Measurements from ENCODE around the gene SLC25A45.

The SLC25A45 gene

DNA sequence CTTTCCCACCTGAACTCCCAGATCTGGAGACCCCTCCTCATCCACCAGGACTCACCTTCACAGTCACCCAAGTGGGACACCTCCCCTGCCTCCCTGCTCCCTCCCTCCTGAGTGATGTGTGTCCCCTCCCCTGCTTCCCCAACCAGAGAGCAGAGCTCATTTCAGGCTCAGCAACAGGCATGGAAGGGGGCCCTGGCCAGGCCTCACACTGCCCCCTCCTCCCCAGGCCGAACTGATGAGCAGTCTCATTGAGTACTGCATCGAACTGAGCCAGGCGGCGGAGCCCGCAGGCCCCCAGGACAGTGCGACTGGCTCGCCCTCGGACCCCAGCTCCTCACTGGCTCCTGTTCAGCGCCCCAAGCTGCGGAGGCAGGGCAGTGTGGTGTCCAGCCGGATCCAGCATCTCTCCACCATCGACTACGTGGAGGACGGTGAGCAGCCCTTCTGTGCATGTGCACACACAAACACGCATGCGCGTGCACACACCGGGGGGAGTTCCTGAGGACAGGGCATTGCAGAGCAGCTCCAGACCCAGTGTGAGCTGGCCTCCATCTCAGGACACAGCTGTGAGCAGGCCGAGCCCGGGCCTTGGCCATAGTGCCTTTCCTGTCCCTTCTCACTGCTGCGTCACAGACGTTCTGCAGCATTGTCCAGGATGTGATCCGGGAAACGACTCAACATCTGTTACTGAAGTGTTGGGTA lies 22.3 kb upstream of the SLC25A45 start:
- no peak for DNase-seq (ENCODE audit: low read depth in 2 of 3, low spot score in 2 of 3)

DNA sequence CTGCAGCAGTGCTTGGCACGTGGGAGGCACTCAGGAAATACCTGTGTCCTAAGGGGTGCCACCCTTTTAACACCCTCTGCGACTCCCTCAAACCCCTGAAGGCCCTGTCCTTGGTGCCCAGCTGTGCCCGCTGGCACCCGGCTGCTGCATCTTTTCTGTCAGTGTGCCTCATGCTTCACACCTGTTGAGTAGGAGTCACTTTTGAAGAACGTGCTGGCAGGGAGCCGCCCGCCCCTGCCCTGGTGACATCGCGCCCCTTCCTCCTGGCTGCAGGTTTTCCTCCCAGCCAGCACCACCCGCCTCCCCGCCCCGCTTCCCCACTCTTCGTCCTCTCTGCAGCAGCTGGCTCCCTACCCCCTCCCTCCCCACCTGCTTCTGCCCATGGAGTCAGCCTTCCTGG lies 21.8 kb upstream of the SLC25A45 start:
- DNase-seq (ENCODE audit: low read depth in 2 of 3, low spot score in 2 of 3) = no peak

DNA sequence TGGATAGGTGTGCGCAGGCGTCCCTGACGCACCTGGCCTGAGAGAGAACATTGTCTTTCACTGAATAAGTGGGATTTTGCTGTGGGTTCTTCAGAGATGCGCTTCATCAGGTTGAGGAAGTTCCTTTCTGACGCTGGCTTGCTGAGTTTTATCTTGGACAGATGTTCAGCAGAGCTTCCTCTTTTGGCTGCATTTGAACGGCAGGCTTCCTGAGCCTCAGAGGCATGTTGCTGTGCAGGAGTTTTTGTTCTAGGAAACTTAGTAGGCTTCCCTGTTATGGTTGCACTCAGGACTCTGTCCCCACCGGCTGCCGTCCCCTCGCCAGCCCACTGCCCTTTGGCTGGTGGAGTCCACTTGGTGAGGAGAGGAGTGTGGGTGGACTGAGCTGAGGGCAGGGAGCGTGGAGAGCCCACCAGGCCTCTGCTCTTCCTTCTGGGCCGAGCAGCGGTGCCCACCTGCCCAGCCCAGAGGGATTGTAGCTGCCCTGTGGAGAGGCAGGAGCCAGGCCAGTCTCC lies 21.2 kb upstream of the SLC25A45 start:
- DNase-seq (ENCODE audit: low read depth in 2 of 3, low spot score in 2 of 3) = no peak

GRCh38 chr11:65402790-65403189 lies 20.3 kb upstream of the SLC25A45 start:
- no peak for DNase-seq (ENCODE audit: low read depth in 2 of 3, low spot score in 2 of 3)

- no peak for DNase-seq (ENCODE audit: low read depth in 2 of 3, low spot score in 2 of 3)
Measured at GRCh38 chr11:65401803-65402248, 19.4 kb upstream of the SLC25A45 start.

DNA sequence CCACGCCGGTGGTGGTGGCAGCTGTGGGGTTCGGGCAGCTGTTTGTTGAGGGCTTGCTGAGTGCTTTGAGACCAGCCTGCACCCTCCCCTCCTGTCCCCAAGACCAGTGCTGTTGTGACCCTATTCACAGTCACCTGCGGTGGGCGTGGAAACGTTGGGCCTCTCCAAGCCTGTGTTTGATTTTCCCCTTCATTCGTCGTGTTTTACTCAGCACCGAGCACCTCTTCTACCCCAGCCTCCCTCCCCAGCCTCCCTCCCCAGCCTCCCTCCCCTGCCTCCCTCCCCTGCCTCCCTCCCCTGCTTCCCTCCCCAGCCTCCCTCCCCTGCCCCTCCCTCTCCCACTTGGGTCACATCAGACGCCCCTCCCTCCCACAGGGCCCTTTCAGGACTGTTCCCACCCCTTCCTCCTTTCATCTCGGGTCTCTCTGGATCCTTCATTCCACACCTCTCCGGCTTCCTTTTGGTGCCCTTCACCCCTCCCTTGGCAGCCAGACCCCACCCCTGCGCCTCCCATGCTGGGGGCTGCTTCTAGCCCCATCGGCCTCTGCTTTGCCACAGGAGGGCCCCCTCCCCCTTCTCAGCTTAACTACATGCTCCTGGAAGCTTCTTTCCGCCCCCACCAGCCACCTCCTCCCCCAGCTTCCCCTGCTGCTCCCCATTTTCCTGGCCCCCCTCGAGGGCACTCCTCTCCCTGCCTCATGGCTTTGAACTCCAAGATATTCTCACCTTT lies 18.8 kb upstream of the SLC25A45 start:
- DNase-seq (ENCODE audit: low read depth in 2 of 3, low spot score in 2 of 3) = no peak

DNA sequence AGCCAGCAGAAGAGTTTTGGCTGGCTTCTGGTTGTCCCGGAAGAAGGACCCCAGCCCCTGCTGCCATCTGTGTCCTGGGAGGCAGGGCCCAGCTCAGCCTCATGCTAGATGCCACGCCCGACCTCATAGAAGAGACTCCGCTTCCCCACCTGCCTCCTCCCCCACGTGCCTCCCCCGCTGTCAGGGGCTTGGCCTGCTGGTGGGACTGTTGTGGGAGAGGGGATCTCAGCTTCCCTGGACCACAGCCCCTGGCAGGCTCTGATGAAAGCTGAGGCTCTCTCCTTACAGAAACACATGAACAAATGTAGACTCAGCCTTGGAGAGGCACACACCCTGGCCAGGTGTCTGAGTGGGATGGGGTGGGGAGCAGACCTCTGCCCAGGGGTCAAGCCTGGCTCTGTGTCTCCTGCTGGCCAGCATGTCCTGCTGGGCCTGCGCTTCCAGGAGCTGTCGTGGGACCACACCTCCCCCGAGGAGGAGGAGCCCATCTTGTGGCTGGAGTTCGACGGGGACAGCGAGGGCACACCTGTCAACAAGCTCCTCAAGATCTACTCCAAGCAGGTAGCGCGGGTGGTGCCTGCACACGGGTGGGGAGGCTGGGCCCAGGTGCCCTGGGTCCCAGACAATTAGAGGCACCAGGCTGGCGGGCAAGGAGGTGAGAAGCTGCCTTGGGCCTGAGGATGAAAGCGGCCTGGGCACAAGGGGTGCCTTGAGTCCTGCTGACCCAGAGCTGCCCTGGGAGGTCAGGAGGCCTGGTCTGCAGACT lies 18.0 kb upstream of the SLC25A45 start:
- DNase-seq (ENCODE audit: low read depth in 2 of 3, low spot score in 2 of 3) = no peak

DNA sequence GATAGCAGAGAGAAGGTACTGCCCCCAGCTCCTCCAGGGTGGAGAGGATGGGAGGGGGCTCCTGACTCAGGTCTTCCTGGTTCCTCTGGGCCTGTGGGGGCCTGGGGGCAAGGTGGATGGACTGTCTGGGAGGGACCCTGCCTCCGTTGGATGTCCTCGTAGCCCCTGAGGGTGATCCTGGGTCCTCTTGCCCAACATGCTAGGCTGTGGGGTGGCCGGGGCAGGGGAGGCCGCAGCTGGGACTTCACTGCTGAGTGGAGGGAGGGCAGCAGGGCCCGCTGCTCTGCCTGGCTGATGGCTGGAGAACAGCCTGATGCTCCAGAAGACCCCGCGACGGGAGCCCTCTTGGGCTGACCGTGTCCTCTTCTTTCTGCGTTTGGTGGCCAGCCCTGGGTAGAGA lies 17.4 kb upstream of the SLC25A45 start:
- no peak for DNase-seq (ENCODE audit: low read depth in 2 of 3, low spot score in 2 of 3)

DNA sequence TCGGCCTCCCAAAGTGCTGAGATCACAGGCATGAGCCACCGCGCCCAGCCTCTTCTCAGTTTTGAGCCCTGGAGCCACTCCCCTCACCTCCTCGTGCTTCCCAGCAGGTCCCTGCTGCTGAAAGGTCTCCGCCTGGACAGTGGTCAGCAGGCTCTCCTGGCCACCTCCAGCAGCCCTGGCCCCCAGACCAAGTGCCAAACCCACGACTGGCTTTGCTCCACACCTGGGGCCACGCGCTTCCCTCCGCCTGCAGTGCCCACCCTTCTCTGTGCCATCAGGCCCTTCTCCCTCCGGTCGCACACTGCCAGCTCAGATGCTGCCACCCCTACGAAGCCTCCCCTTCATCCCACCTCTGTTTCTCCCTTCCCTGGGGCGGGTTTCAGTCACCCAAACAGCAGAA lies 16.8 kb upstream of the SLC25A45 start:
- DNase-seq (ENCODE audit: low read depth in 2 of 3, low spot score in 2 of 3) = no peak

DNA sequence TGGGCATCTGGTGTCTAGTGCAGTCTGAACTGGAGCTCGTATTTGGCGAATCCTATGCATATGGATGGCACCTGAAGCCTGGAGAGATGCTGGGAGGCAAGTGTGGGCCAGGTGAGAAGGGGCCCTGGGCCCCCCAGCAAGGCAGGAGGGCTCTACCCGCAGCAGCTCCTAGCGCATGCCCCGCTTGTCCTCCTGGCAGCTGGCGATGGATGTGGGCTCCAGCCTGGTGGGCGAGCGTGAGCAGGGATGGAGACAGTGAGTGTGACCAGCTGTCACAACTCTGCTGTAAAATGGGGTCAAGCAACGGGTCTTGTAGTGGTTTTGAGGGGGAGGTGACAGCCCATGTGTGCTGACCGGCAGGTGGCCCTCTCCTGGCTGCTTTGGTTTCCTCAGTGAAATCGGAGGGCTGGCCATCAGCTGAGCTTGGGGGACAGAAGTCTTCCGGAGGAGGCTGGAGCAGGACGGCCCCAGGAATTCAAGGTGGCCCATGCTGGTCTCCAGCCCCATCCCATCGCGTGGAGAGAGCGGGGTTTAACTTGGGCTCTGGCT lies 16.0 kb upstream of the SLC25A45 start:
- DNase-seq (ENCODE audit: low read depth in 2 of 3, low spot score in 2 of 3) = no peak

DNA sequence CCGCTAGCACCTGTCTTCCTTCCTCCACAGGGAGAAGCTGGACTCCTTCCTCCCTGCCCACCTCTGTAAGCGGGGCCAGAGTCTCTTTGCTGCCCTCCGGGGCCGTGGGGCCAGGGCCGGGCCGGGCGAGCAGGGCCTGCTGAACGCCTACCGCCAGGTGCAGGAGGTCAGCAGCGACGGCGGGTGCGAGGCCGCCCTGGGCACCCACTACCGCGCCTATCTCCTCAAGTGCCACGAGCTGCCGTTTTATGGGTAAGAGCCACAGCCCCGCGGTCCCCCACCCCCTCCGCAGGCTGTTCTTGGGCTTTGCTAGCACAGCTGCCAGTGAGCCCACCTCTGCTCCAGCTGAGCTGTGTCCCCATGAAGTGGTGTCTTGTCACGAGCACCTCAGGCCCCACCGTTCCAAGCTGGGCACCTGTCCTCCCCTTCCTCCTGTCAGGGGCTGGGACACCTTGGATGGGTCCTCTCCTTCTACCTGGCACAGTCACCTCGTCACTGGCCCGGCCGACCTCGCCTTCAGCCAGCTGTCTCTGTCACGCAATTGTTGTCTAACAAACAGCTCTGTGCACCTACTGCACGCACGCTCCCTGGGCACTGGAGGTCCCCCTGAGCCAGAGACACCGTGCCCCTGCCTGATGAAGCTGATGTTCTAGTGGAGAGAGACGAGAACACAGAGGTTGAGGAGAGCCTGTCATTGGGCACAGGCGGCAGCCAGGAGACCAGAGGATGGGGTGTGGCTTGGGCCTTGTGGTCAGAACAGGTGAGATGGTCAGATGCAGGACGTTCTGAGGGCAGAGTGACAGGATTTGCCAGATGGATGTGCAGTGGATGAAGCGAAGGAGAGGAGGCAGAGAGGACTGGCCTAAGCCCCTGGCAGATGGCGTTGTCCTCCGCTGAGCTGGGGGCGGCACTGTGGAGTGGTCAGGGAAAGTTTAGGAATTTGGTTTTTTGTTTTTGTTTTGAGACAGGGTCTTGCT lies 14.6 kb upstream of the SLC25A45 start:
- no peak for DNase-seq (ENCODE audit: low read depth in 2 of 3, low spot score in 2 of 3)

GRCh38 chr11:65395961-65396530 lies 13.6 kb upstream of the SLC25A45 start:
- DNase-seq (ENCODE audit: low read depth in 2 of 3, low spot score in 2 of 3) = no peak

DNA sequence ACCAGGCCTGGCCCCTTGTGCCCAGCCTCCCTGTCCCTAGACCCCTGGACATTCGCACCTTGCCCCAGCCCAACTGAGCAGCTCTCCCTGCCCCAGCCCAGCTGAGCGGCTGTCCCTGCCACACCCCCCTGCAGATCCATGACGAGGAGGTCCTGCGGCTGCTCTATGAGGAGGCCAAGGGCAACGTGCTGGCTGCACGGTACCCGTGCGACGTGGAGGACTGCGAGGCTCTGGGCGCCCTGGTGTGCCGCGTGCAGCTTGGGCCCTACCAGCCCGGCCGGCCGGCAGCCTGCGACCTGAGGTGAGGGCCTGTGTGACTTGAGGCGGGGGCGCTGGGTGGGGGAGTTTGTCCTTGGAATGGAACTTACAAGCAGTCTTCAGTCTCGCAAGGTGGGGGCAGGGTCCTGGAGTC lies 11.7 kb upstream of the SLC25A45 start:
- no peak for DNase-seq (ENCODE audit: low read depth in 2 of 3, low spot score in 2 of 3)

- no peak for DNase-seq (ENCODE audit: low read depth in 2 of 3, low spot score in 2 of 3)
Measured at GRCh38 chr11:65393513-65394079, 11.2 kb upstream of the SLC25A45 start.

DNA sequence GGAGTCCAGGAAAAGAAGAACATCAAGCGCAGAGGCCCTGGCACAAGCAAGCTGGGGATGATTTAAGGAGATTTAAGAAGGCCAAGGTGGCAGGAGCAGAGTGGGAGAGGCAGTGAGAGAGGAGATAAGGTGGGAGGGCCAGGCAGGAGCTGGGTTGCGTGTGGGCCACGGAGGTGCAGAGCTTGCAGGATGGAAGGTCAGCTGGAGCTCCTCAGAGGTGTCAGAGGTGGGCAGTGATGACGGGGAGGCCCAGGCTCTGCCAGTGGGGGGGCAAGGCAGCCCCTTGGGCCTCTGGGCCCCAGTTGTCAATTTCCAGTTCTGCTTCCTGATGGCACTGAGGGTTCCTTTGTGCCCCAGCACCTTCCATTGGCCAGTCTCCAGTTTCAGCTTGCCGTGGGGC lies 10.5 kb upstream of the SLC25A45 start:
- DNase-seq (ENCODE audit: low read depth in 2 of 3, low spot score in 2 of 3) = no peak

- DNase-seq (ENCODE audit: low read depth in 2 of 3, low spot score in 2 of 3) = no peak
Measured at GRCh38 chr11:65392186-65392829, 9.9 kb upstream of the SLC25A45 start.

DNA sequence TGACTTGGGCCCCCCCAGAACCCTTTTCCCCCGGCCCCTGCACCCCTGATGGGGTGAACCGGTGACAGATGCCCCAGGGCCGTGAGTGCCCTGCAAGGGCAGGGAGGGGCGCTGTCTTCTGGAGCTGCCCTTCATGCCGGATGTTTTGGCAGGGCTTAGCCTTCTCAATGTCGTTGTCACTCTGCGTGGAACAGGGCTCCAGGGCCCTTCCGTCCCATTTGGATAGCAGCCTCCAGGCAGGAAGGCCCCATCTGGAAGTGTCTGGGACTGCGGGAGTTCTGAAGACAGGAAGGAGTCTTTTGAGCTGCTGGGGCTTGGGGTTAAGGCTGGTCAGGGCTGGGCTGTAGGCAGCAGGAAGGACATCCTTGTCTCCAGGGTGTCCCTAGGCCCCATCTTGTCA lies 8.6 kb upstream of the SLC25A45 start:
- DNase-seq (ENCODE audit: low read depth in 2 of 3, low spot score in 2 of 3) = no peak

- no peak for DNase-seq (ENCODE audit: low read depth in 2 of 3, low spot score in 2 of 3)
Measured at GRCh38 chr11:65390099-65390941, 7.9 kb upstream of the SLC25A45 start.

All from activated CD8-positive, alpha-beta memory T cell treated with anti-CD3 and anti-CD28 coated beads for 48 hours (primary cell).